ENCODE measurements around the gene PDLIM5.

- TF ChIP-seq, protein P1, sequence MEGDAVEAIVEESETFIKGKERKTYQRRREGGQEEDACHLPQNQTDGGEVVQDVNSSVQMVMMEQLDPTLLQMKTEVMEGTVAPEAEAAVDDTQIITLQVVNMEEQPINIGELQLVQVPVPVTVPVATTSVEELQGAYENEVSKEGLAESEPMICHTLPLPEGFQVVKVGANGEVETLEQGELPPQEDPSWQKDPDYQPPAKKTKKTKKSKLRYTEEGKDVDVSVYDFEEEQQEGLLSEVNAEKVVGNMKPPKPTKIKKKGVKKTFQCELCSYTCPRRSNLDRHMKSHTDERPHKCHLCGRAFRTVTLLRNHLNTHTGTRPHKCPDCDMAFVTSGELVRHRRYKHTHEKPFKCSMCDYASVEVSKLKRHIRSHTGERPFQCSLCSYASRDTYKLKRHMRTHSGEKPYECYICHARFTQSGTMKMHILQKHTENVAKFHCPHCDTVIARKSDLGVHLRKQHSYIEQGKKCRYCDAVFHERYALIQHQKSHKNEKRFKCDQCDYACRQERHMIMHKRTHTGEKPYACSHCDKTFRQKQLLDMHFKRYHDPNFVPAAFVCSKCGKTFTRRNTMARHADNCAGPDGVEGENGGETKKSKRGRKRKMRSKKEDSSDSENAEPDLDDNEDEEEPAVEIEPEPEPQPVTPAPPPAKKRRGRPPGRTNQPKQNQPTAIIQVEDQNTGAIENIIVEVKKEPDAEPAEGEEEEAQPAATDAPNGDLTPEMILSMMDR (IDR thresholded peaks at IDR 0.05; ENCODE audit: control extremely low read depth in 1 of 3, insufficient read depth in 1 of 3, low read depth in 1 of 3, low read length in 3 of 3): no peak
- TF ChIP-seq, protein P2, sequence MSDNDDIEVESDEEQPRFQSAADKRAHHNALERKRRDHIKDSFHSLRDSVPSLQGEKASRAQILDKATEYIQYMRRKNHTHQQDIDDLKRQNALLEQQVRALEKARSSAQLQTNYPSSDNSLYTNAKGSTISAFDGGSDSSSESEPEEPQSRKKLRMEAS (IDR thresholded peaks at IDR 0.05): no peak
- no peak for TF ChIP-seq POLR2A (IDR thresholded peaks at IDR 0.05; ENCODE audit: control extremely low read depth in 1 of 2, low read depth in 2 of 2, low read length in 2 of 2)
- no peak for TF ChIP-seq EP300 (IDR thresholded peaks at IDR 0.05; ENCODE audit: borderline replicate concordance in 1 of 2, low read depth in 2 of 2, low read length in 2 of 2)
- TF ChIP-seq CHD2 (IDR thresholded peaks at IDR 0.05; ENCODE audit: low read length): no peak
These were observed 71.4 kb downstream of the PDLIM5 start for GRCh38 chr4:94523033-94523580.

Data from H1 (cell line).